ENCODE results near the gene PDZRN3.

PDZRN3 gene

DNA sequence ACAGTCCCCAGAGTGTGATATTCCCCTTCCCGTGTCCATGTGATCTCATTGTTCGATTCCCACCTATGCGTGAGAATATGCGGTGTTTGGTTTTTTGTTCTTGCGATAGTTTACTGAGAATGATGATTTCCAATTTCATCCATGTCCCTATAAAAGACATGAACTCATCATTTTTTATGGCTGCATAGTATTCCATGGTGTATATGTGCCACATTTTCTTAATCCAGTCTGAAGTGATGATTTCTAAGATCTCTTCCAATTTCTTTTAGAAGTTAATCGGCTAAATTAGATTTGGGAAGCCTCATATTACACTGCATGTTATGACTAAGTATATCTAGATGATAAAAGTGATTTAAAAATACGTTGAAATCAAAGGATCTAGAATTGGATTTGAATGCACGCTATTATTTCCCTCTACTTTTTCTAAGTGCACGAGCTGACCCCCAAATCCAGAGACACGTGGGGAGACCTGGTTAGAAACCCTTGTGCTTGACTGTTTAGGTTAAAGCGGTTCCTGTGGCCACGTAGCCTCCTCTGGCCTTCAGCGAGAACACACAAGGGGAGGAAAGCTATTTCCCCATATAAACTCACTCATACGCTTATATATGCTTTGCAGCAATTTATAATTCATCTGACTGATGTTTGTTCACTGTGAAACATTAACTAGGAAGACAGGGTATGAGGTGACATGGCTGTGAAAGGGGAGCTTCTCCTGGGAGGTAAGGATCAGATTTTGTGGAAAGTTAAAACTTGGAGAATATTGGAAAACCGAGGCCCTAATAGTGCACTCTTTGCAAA lies 243.8 kb downstream of the PDZRN3 start:
- no peak for TF ChIP-seq TARDBP (IDR thresholded peaks at IDR 0.05)
- POLR2A ChIA-PET: no interaction called here
- DNase-seq (ENCODE audit: extremely low spot score): no peak
- CTCF ChIA-PET: no interaction called here

DNA sequence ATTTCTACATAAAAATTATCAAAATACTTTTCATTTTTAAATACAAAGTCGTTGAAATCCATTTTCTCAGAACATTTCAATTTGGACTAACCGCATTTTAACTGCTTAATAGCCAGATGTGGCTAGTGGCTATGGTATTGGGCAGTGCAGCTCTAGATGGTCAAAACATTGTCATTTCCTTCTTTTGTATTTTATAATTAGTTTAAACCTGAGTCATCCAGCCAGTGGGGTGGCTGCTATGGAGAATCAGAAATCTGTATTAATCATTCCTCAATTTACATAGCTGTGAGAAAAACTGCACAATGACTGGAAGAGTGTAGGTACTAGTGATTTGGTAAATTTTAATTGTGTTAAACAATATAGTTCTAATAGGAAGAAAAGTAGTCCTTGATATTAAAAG lies 245.3 kb downstream of the PDZRN3 start:
- ChIA-PET CTCF (no interaction called here), POLR2A (no interaction called here)
- no peak for DNase-seq (ENCODE audit: extremely low spot score)
- TF ChIP-seq, protein P1, sequence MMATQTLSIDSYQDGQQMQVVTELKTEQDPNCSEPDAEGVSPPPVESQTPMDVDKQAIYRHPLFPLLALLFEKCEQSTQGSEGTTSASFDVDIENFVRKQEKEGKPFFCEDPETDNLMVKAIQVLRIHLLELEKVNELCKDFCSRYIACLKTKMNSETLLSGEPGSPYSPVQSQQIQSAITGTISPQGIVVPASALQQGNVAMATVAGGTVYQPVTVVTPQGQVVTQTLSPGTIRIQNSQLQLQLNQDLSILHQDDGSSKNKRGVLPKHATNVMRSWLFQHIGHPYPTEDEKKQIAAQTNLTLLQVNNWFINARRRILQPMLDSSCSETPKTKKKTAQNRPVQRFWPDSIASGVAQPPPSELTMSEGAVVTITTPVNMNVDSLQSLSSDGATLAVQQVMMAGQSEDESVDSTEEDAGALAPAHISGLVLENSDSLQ (IDR thresholded peaks at IDR 0.05): no peak
- TF ChIP-seq NFRKB (IDR thresholded peaks at IDR 0.05) (no peak), TARDBP (IDR thresholded peaks at IDR 0.05) (no peak), HDGF (IDR thresholded peaks at IDR 0.05; ENCODE audit: borderline replicate concordance) (no peak), L3MBTL2 (conservative IDR thresholded peaks at IDR 0.05) (no peak), FOXM1 (IDR thresholded peaks at IDR 0.05; ENCODE audit: borderline replicate concordance) (no peak), SP1 (IDR thresholded peaks at IDR 0.05) (no peak), BHLHE40 (IDR thresholded peaks at IDR 0.05; ENCODE audit: borderline replicate concordance) (no peak), ELF4 (IDR thresholded peaks at IDR 0.05) (no peak), LEF1 (IDR thresholded peaks at IDR 0.05; ENCODE audit: borderline replicate concordance) (no peak), CTBP1 (IDR thresholded peaks at IDR 0.05; ENCODE audit: borderline replicate concordance) (no peak), ARNT (IDR thresholded peaks at IDR 0.05) (no peak), FOXA1 (IDR thresholded peaks at IDR 0.05) (no peak)

DNA sequence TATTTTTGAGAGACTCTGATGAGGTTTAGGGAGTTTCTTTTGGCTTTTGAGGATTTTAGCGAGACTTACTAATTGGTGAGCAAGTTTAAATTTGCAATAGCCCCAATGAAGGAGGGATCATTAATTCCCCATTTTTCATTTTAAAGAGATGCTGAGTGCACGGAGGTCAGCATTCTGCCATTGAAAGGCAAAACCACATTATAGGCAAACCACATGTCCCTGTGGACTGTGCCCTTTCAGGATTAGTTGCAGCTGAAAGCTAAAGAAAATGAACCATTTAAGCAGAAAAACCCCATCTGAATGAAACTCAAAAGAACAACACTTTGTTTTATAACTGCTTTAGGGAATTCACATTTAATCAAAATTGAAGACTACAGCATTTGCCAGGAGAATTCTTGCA lies 246.5 kb downstream of the PDZRN3 start:
- no peak for DNase-seq (ENCODE audit: extremely low spot score)
- ChIA-PET CTCF (interaction anchor here (0.7 kb wide), 1 partner anchor 239 kb away, joined by 4 read pairs; no protein-coding TSS in a partner anchor), POLR2A (no interaction called here)
- TF ChIP-seq BHLHE40 (IDR thresholded peaks at IDR 0.05; ENCODE audit: borderline replicate concordance): no peak

DNA sequence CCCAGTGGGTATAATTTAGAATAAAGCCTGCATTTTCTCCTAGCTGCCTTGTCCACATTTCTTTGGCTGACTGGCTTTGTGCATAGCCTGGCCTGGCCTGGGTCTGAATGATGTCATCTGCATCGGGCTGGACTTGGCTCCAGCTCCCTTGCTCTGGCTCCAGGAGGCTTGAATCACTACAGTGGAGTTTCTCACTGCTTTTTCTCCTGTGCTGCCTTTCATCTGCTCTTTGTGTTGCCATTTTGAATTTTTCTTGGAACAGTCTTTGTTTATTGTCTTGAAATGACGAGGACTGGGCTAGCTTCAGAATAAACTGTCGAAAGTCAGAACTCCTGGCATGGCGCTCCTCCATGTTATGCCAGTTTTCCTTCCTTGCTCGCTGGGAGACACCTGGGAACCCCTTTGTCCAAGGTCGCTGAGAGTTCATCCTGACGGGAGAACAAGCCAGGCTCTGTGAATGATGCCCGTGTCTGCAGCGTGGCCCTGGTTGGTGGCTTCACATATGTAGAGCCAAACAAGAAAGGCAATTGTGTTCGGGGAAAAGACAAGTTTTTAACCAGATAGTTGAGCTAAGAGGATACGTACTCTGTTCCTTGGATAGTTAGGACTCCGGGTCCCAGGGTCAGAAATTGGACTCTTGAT lies 258.9 kb downstream of the PDZRN3 start:
- TF ChIP-seq FOXA1 (IDR thresholded peaks at IDR 0.05): no peak
- TF ChIP-seq SP1 (IDR thresholded peaks at IDR 0.05): no peak
- TF ChIP-seq ELF4 (IDR thresholded peaks at IDR 0.05): no peak
- TF ChIP-seq FOXK2 (IDR thresholded peaks at IDR 0.05): no peak
- no peak for TF ChIP-seq L3MBTL2 (conservative IDR thresholded peaks at IDR 0.05)
- TF ChIP-seq SUZ12 (IDR thresholded peaks at IDR 0.05): no peak
- ChIA-PET POLR2A (no interaction called here), CTCF (no interaction called here)
- no peak for DNase-seq (ENCODE audit: extremely low spot score)

DNA sequence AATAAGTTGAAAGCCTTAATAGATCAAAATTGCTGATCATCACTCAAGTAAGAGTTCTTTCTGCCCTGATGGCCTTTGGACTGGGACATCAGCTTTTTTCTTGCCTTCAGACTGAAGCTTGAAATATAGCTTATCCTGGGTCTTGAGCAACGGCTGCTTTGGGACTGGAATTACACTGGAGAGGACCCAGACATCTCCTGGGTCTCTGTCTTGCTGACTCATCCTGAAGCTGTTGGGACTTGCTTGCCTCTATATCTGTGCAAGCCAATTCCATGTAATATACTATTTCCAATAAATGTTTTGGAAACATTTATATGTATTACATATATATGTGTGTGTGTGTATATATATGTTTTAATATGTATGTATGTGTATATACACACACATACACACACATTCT lies 260.2 kb downstream of the PDZRN3 start:
- TF ChIP-seq FOXA1 (IDR thresholded peaks at IDR 0.05) (no peak), FOXM1 (IDR thresholded peaks at IDR 0.05; ENCODE audit: borderline replicate concordance) (no peak), CTBP1 (IDR thresholded peaks at IDR 0.05; ENCODE audit: borderline replicate concordance) (no peak), TARDBP (IDR thresholded peaks at IDR 0.05) (no peak), FOXK2 (IDR thresholded peaks at IDR 0.05) (no peak), SUZ12 (IDR thresholded peaks at IDR 0.05) (no peak), L3MBTL2 (conservative IDR thresholded peaks at IDR 0.05) (no peak), ZNF384 (IDR thresholded peaks at IDR 0.05) (no peak), NFRKB (IDR thresholded peaks at IDR 0.05) (no peak), ARNT (IDR thresholded peaks at IDR 0.05) (no peak), LEF1 (IDR thresholded peaks at IDR 0.05; ENCODE audit: borderline replicate concordance) (no peak), ELF4 (IDR thresholded peaks at IDR 0.05) (no peak), SP1 (IDR thresholded peaks at IDR 0.05) (no peak), BHLHE40 (IDR thresholded peaks at IDR 0.05; ENCODE audit: borderline replicate concordance) (no peak), HDGF (IDR thresholded peaks at IDR 0.05; ENCODE audit: borderline replicate concordance) (no peak)
- TF ChIP-seq, protein P1 (IDR thresholded peaks at IDR 0.05): no peak
- DNase-seq (ENCODE audit: extremely low spot score): no peak
- CTCF ChIA-PET: no interaction called here
- POLR2A ChIA-PET: no interaction called here

DNA sequence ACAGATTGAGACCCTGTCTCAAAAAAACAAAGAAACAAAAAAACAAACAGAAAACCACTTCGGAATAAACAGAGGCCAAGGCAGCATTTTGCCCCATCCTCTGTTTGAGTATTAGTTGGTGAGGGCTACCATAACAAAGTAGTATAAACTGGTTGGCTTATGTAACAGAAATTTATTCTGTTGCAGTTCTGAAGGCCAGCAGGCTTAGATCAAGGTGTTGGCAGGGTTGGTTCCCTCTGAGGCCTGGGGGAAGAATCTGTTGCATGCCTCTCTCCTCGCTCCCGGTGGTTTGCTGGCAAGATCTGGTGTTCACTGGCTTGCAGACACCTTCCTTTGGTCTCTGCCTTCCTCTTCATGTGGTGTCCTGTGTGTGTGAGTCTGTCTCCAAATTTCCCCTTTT lies 261.6 kb downstream of the PDZRN3 start:
- ChIA-PET POLR2A (no interaction called here), CTCF (no interaction called here)
- DNase-seq (ENCODE audit: extremely low spot score): no peak
- TF ChIP-seq, protein P1 (IDR thresholded peaks at IDR 0.05): no peak
- TF ChIP-seq FOXM1 (IDR thresholded peaks at IDR 0.05; ENCODE audit: borderline replicate concordance): no peak
- TF ChIP-seq SUZ12 (IDR thresholded peaks at IDR 0.05): no peak
- no peak for TF ChIP-seq L3MBTL2 (conservative IDR thresholded peaks at IDR 0.05)
- TF ChIP-seq LEF1 (IDR thresholded peaks at IDR 0.05; ENCODE audit: borderline replicate concordance): no peak

DNA sequence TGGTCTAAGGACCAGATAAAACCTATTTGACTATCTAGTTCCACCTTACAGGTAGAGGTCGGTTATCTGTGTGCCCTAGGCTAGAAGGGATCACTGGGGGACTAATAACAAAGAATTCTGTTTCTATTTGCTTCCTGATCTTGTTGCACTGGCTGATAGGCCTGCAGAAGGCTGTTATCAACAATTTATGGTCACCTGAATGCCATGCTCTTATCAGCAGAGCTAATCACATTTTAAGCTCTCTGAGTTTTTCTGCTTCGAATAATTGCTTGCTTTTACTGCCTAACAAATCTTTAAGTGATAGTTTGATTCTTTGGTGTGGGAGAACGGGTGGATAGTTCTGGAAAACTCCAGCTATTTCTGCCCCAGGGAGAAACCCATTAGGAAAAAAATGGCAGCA lies 263.1 kb downstream of the PDZRN3 start:
- no peak for TF ChIP-seq FOXK2 (IDR thresholded peaks at IDR 0.05)
- no peak for TF ChIP-seq FOXA1 (IDR thresholded peaks at IDR 0.05)
- TF ChIP-seq LEF1 (IDR thresholded peaks at IDR 0.05; ENCODE audit: borderline replicate concordance): no peak
- TF ChIP-seq SP1 (IDR thresholded peaks at IDR 0.05): no peak
- TF ChIP-seq ZNF384 (IDR thresholded peaks at IDR 0.05): no peak
- TF ChIP-seq L3MBTL2 (conservative IDR thresholded peaks at IDR 0.05): no peak
- TF ChIP-seq BHLHE40 (IDR thresholded peaks at IDR 0.05; ENCODE audit: borderline replicate concordance): no peak
- no peak for TF ChIP-seq ARNT (IDR thresholded peaks at IDR 0.05)
- no peak for TF ChIP-seq FOXM1 (IDR thresholded peaks at IDR 0.05; ENCODE audit: borderline replicate concordance)
- TF ChIP-seq SUZ12 (IDR thresholded peaks at IDR 0.05): no peak
- no peak for DNase-seq (ENCODE audit: extremely low spot score)
- ChIA-PET CTCF (no interaction called here), POLR2A (no interaction called here)
